ENCODE results near the gene DCPS.

DNA sequence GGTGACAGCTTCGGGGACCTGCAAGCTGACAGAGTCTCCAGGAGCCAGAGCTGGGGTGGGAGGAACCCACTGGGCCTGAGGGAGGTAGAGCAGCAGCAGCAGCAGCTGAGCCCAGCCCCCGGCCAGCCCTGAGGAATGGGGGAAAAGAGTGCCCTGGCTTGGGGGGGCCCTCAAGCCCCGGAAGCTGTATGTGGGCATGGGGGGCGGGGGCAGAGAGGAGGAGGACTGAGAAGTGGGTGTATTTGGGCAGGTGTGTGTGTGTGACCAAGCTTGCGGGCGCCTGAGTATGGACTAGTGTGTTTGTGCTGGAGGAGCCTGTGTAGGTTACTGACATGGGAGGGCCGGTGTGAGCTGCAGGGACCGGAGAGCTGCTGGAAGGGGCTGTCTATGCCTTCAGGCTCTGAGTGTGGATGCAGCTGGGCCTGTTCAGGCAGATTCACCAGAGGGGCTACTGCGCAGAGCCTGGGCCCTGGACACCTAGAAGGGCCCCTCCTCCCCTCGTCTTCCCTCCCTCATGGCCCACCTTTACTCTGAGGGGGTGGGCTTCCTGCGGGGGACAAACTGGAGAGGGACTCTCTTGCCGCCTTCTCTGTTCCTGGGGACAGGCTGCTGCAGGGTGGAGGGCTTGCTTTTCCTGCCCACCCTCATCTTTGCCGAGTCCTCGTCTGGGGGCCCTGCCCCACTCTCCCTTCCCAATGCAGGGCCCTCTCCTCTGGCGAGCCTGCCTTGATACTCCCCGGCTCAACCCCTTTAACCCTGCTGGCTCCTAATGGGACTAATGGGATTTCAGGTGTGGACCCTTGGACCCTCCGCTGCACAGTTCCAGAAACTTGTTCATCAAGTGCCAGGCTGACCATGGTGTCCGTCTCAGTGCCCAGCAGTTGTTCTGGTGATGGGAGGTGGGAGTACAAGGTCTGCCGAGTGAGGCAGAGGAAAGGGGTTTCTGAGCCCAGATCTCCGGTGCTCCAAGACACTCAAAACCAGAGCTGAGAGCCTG lies 79.8 kb downstream of the DCPS start:
- TF ChIP-seq USF1 (IDR thresholded peaks at IDR 0.05): no peak
- TF ChIP-seq, protein P1, sequence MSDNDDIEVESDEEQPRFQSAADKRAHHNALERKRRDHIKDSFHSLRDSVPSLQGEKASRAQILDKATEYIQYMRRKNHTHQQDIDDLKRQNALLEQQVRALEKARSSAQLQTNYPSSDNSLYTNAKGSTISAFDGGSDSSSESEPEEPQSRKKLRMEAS (IDR thresholded peaks at IDR 0.05): no peak
- no peak for TF ChIP-seq REST (IDR thresholded peaks at IDR 0.05; ENCODE audit: low read depth)
- TF ChIP-seq EP300 (IDR thresholded peaks at IDR 0.05; ENCODE audit: borderline replicate concordance): no peak
- TF ChIP-seq CREB1 (IDR thresholded peaks at IDR 0.05; ENCODE audit: low read depth): no peak
- TF ChIP-seq TCF12 (IDR thresholded peaks at IDR 0.05; ENCODE audit: low read depth): no peak
- TF ChIP-seq TAF1 (IDR thresholded peaks at IDR 0.05; ENCODE audit: low read depth): no peak
- no peak for TF ChIP-seq FOXM1 (IDR thresholded peaks at IDR 0.05; ENCODE audit: borderline replicate concordance, low read depth)
- TF ChIP-seq YY1 (IDR thresholded peaks at IDR 0.05; ENCODE audit: low read depth): no peak
- TF ChIP-seq EGR1 (IDR thresholded peaks at IDR 0.05): no peak

Measured in Ishikawa (cell line).